ENCODE data around the gene HIPK3.
"Not testable (repeated sequence)": the region's sequence is repeated elsewhere in the genome, so short reads cannot be mapped to it uniquely, and the experiment has no call there.

GRCh38 chr11:33306821-33307220 is 49.6 kb downstream of the HIPK3 start:
- not testable (repeated sequence) for TF ChIP-seq CTCF, POLR2A (IDR thresholded peaks at IDR 0.05)
